SK-N-MC (cell line): ENCODE measurements around the gene CHRNG.

Experiments used
- DNase-seq: peaks from one replicate; pipeline ENCODE4 v3.0.0-alpha.2; 2011; ENCODE audit warnings: low read depth, low spot score
- H3K27ac ChIP-seq: fragments of 200-600 bp; sonication (generic); 2 replicates; pipeline ENCODE4 v1.5.1; 2016; ENCODE audit warnings: mixed run types
- H3K36me3 ChIP-seq: fragments of 200-600 bp; sonication (generic); 2 replicates; pipeline ENCODE4 v1.6.1; 2017; ENCODE audit warnings: antibody characterized with exemption, low read length, mixed read lengths; ENCODE audit not compliant: insufficient read depth
- H3K4me3 ChIP-seq: fragments of 200-600 bp; sonication (generic); 2 replicates; pipeline ENCODE4 v1.5.1; 2016
- H3K9ac ChIP-seq: fragments of 200-600 bp; sonication (generic); 2 replicates; pipeline ENCODE4 v1.8.0; 2017; ENCODE audit warnings: mixed run types, mixed read lengths; ENCODE audit not compliant: insufficient read length
- H3K9me3 ChIP-seq: fragments of 200-600 bp; sonication (generic); 2 replicates; pipeline ENCODE4 v1.6.1; 2017; ENCODE audit warnings: low read depth, mild to moderate bottlenecking, antibody characterized with exemption, low read length, moderate library complexity, mixed read lengths
- EZH2 ChIP-seq: fragments of 200-600 bp; sonication (generic); IDR thresholded peaks from one replicate; pipeline ENCODE4 v1.6.1; 2017; ENCODE audit warnings: antibody characterized with exemption
- FOXP2 ChIP-seq: optimal IDR thresholded peaks from 2 replicates; pipeline ENCODE3; 2011; ENCODE audit warnings: mild to moderate bottlenecking, moderate library complexity; ENCODE audit not compliant: insufficient read depth; ENCODE audit errors: extremely low read length, control extremely low read depth
- POLR2AphosphoS5 ChIP-seq: IDR thresholded peaks from 2 replicates; pipeline ENCODE4 v1.6.1; 2012; ENCODE audit warnings: mild to moderate bottlenecking, low read depth, low read length, borderline replicate concordance

The CHRNG gene

GRCh38 chr2:232516551-232516950, 22.9 kb upstream of the CHRNG start:
- TF ChIP-seq EZH2 (no peak), FOXP2 (no peak), POLR2AphosphoS5 (no peak)
- Histone ChIP-seq H3K9ac (no peak overlapping the region), H3K27ac (no peak overlapping the region), H3K36me3 (no peaks in the 10 kb centered on the region), H3K4me3 (no peak overlapping the region), H3K9me3 (no peaks in the 10 kb centered on the region)
- DNase-seq, result no peak

GRCh38 chr2:232518844-232519243, 20.6 kb upstream of the CHRNG start:
- Histone ChIP-seq H3K9ac (no peak overlapping the region), H3K4me3 (no peak overlapping the region), H3K36me3 (no peaks in the 10 kb centered on the region), H3K9me3 (no peaks in the 10 kb centered on the region), H3K27ac (no peak overlapping the region)
- no peak for DNase-seq
- TF ChIP-seq EZH2, result no peak
- TF ChIP-seq POLR2AphosphoS5, result no peak

DNA sequence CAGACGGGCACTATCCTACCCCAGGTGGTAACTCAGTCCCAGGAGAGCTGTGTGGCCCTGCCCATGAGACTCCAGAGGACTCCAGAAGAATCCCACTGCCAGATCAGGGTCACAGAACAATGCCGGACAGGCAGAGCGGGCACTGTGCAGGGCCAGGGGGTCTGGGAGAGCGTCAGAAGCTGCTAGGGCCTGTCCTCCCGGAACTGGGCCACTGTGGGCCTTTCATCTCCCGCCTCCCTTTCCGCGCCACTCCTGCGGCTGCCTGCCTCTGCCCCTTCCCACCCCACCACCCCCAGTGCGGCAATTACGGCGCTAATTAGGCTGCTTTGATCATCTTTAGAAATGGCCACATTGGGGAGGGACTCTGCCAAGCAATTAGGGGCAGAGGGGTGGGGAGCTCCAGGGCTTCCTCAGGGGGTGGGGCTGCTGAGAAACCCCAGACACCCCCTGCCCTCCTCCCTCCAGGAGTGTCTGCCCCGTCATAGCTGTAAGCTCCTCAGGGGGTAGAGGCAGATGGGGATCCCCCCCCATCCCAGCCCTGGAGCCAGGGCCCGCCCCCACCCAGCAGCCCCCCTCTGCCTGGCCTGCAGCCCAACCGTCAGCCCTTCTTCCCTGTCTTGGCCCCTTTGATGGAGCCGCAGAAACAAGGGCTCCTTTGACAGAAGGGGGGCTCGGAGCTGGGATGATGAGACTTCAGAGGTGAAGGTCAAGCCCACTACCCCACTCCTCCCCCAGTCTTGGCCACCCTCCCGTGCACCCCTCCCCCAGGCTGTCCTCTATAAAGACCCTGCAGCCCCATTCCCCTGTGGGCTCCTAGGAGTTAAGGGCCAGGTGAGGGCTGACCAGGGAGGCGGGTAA, 19.7 kb upstream of the CHRNG start, which contains the start of gene PRSS56:
Gene PRSS56, plus strand, starts transcription at position 808 of the 858 bp plus-strand sequence. CDS start 211 bp downstream, outside the sequence.
- no peak within 1 kb of the TSS for H3K27ac ChIP-seq
- H3K36me3 ChIP-seq, result no peaks in the 10 kb centered on the region
- no peak within 1 kb of the TSS for H3K4me3 ChIP-seq
- TF ChIP-seq POLR2AphosphoS5 (no peak), FOXP2 (no peak), EZH2 (no peak)
- DNase-seq, result no peak
- no peaks in the 10 kb centered on the region for H3K9me3 ChIP-seq
- no peak within 1 kb of the TSS for H3K9ac ChIP-seq

GRCh38 chr2:232520489-232520888, 19.0 kb upstream of the CHRNG start:
- Histone ChIP-seq H3K9me3 (no peaks in the 10 kb centered on the region), H3K4me3 (no peak overlapping the region), H3K27ac (no peak overlapping the region), H3K36me3 (no peaks in the 10 kb centered on the region), H3K9ac (no peak overlapping the region)
- DNase-seq, result no peak
- TF ChIP-seq POLR2AphosphoS5 (no peak), FOXP2 (no peak), EZH2 (no peak)

DNA sequence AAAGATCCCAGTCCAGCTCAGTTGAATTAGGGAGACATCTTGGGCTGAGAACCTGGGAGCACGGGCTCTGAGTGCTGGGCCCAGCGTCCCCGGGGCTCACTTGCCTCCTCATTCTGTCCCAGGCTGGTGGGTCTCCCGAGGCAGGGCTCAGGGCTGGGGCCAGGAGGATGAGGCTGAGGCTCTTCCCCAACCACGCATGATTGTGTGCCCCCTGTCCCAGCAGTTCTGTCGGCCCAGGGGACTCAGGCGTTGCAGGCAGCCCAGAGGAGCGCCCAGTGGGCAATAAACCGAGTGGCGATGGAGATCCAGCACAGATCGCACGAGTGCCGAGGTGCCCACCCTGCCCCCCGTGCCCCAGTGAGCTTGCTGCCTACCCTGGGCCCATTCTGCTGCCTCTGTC, 18.4 kb upstream of the CHRNG start:
- DNase-seq, result no peak
- H3K27ac ChIP-seq, result no peak overlapping the region
- TF ChIP-seq FOXP2 (no peak), POLR2AphosphoS5 (no peak), EZH2 (no peak)
- no peak overlapping the region for H3K9ac ChIP-seq
- H3K4me3 ChIP-seq, result no peak overlapping the region
- H3K36me3 ChIP-seq, result no peaks in the 10 kb centered on the region
- H3K9me3 ChIP-seq, result no peaks in the 10 kb centered on the region

GRCh38 chr2:232521959-232522622, 17.4 kb upstream of the CHRNG start:
- H3K27ac ChIP-seq, result no peak overlapping the region
- DNase-seq, result no peak
- no peaks in the 10 kb centered on the region for H3K36me3 ChIP-seq
- H3K4me3 ChIP-seq, result peak overlapping the region; percentile 28; the same call in 1 of the 2 replicates
- H3K9me3 ChIP-seq, result no peaks in the 10 kb centered on the region
- no peak for TF ChIP-seq FOXP2
- no peak for TF ChIP-seq EZH2
- no peak for TF ChIP-seq POLR2AphosphoS5
- no peak overlapping the region for H3K9ac ChIP-seq

- Histone ChIP-seq H3K9me3 (no peaks in the 10 kb centered on the region), H3K36me3 (no peaks in the 10 kb centered on the region), H3K27ac (no peak overlapping the region), H3K9ac (no peak overlapping the region), H3K4me3 (peak overlapping the region; percentile 28; the same call in 1 of the 2 replicates)
- TF ChIP-seq FOXP2, result no peak
- TF ChIP-seq POLR2AphosphoS5, result no peak
- TF ChIP-seq EZH2, result no peak
- no peak for DNase-seq
These were observed 16.7 kb upstream of the CHRNG start for GRCh38 chr2:232522623-232523401.

DNA sequence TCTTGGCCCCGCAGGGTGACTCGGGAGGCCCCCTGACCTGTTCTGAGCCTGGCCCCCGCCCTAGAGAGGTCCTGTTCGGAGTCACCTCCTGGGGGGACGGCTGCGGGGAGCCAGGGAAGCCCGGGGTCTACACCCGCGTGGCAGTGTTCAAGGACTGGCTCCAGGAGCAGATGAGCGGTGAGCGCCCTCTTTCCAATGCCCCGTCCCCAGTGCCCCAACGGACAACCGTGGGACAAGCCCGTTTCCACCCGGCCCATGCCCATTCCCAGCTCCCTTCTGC, 16.1 kb upstream of the CHRNG start:
- no peaks in the 10 kb centered on the region for H3K36me3 ChIP-seq
- H3K4me3 ChIP-seq, result no peak overlapping the region
- H3K9me3 ChIP-seq, result no peaks in the 10 kb centered on the region
- no peak for TF ChIP-seq FOXP2
- TF ChIP-seq EZH2, result peak; percentile 52
- TF ChIP-seq POLR2AphosphoS5, result no peak
- DNase-seq, result no peak
- H3K9ac ChIP-seq, result no peak overlapping the region
- H3K27ac ChIP-seq, result no peak overlapping the region
